HepG2 (cell line): Measurements from ENCODE around the gene TPCN2. TPM values are rescaled to one million over a fixed set of nuclear protein-coding genes. Genes with fewer than 3 reads are reported as not detected.

Experiments used
- ATAC-seq: fragments of 200-7000 bp; cut with Tn5 transposase; 3 replicates; pipeline ENCODE4 v1.9.1; 2020; ENCODE audit warnings: mild to moderate bottlenecking, moderate library complexity
- BruUV-seq: library from RNA; stranded (reverse); fragments of 400-500 nt; replicated peaks from 2 replicates; lab custom pipeline; 2021; lab: Mats Ljungman, UMichigan
- CTCF ChIA-PET: fragments of 300-600 bp; formaldehyde crosslinking; extraction: SDS; loops from one replicate; lab custom pipeline; 2021; ENCODE audit warnings: low total read pairs, inconsistent platforms, low intra/inter-chr PET ratio; lab: Yijun Ruan, JAX
- POLR2A ChIA-PET: fragments of 350-600 bp; sonication (Branson Sonifier 250); formaldehyde crosslinking; loops from one replicate; lab custom pipeline; 2020; ENCODE audit warnings: antibody characterized with exemption, inconsistent platforms; lab: Yijun Ruan, JAX
- DNase-seq: peaks from one replicate; pipeline ENCODE4 v3.0.0-alpha.2; 2015; ENCODE audit warnings: low spot score
- FAIRE-seq: peaks from 3 replicates; lab custom pipeline; 2011; peaks lifted over from hg19 to GRCh38; lab: Jason Lieb, UNC
- H2AFZ ChIP-seq: one replicate; pipeline ENCODE4 v1.6.1; 2011; ENCODE audit warnings: low read length, inconsistent platforms
- H3K27ac ChIP-seq: fragments of 300-600 bp; 3 replicates; pipeline ENCODE4 v1.8.0; 2011; ENCODE audit warnings: mixed run types, mild to moderate bottlenecking, mixed read lengths, low read length, inconsistent platforms; ENCODE audit not compliant: insufficient read depth; ENCODE audit errors: extremely low read length
- H3K27me3 ChIP-seq, 2 experiments: fragments of 200-600 bp in 1 of 2; 2 replicates in 1 of 2; 3 replicates in 1 of 2; pipeline versions ENCODE4 v1.6.0 to v1.8.0; 2011; ENCODE audit warnings: low read length in 2 of 2, mild to moderate bottlenecking in 2 of 2, moderate library complexity in 2 of 2, inconsistent platforms in 1 of 2; ENCODE audit not compliant: insufficient read depth in 2 of 2, control insufficient read depth in 1 of 2
- H3K36me3 ChIP-seq, 2 experiments: fragments of 200-600 bp in 1 of 2; replicated peaks in 1 of 2; 2 replicates in 1 of 2; 3 replicates in 1 of 2; pipeline versions ENCODE4 v1.5.1 to v1.8.0; 2011; ENCODE audit warnings: low read length in 2 of 2, inconsistent platforms in 1 of 2; ENCODE audit not compliant: insufficient read depth in 2 of 2, control insufficient read depth in 1 of 2
- H3K4me1 ChIP-seq: 2 replicates; pipeline ENCODE4 v1.5.1; 2012; ENCODE audit warnings: low read length, inconsistent platforms; ENCODE audit not compliant: insufficient read depth
- H3K4me2 ChIP-seq: 2 replicates; pipeline ENCODE4 v1.6.0; 2011; ENCODE audit warnings: low read depth, low read length, inconsistent platforms
- H3K4me3 ChIP-seq, 3 experiments: fragments of 200-600 bp in 1 of 3; sonication (generic), shearing (Covaris generic) in 1 of 3; replicated peaks in 1 of 3; 2 replicates each; pipeline ENCODE4 v1.5.1; 2011 to 2016; ENCODE audit warnings: low read length in 3 of 3, inconsistent platforms in 2 of 3, low read depth in 2 of 3, mild to moderate bottlenecking in 2 of 3, control low read depth in 1 of 3, mixed read lengths in 1 of 3; ENCODE audit not compliant: insufficient read depth in 1 of 3
- H3K79me2 ChIP-seq: one replicate; pipeline ENCODE4 v1.6.1; 2011; ENCODE audit warnings: low read length, inconsistent platforms; ENCODE audit not compliant: insufficient read depth
- H3K9ac ChIP-seq: 2 replicates; pipeline ENCODE4 v1.6.0; 2011; ENCODE audit warnings: mild to moderate bottlenecking, low read depth, low read length, inconsistent platforms; ENCODE audit not compliant: insufficient read depth
- H3K9me3 ChIP-seq: 2 replicates; pipeline ENCODE4 v1.5.1; 2012; ENCODE audit warnings: mild to moderate bottlenecking, low read length
- H4K20me1 ChIP-seq: 2 replicates; pipeline ENCODE4 v1.6.0; 2011; ENCODE audit warnings: inconsistent platforms, mild to moderate bottlenecking, low read length, moderate library complexity; ENCODE audit not compliant: insufficient read depth
- BCL6 ChIP-seq: IDR thresholded peaks from 2 replicates; pipeline ENCODE4 v1.6.1; 2016; ENCODE audit warnings: missing genetic modification reagents, missing compliant biosample characterization
- CBX1 ChIP-seq: IDR thresholded peaks from one replicate; pipeline ENCODE4 v1.6.1; 2016; ENCODE audit warnings: antibody characterized with exemption, low read depth
- DNMT3B ChIP-seq: conservative IDR thresholded peaks from 2 replicates; pipeline ENCODE4 v1.6.1; 2016; ENCODE audit warnings: missing biosample characterization, control low read depth
- ESRRA ChIP-seq: sonication (generic); formaldehyde crosslinking; IDR thresholded peaks from 2 replicates; pipeline ENCODE4 v1.5.1; 2020; ENCODE audit warnings: mild to moderate bottlenecking, low read depth, missing genetic modification reagents
- MTF1 ChIP-seq: sonication (generic); formaldehyde crosslinking; IDR thresholded peaks from 2 replicates; pipeline ENCODE4 v1.5.0; 2020; ENCODE audit warnings: missing genetic modification reagents
- PAWR ChIP-seq: sonication (generic); formaldehyde crosslinking; IDR thresholded peaks from 2 replicates; pipeline ENCODE4 v1.4.0; 2020; ENCODE audit warnings: missing genetic modification reagents, mild to moderate bottlenecking, borderline replicate concordance
- SNAI1 ChIP-seq: sonication (generic); formaldehyde crosslinking; IDR thresholded peaks from 2 replicates; pipeline ENCODE4 v1.5.0; 2020; ENCODE audit warnings: mild to moderate bottlenecking, missing genetic modification reagents, borderline replicate concordance
- ZNF337 ChIP-seq: sonication (generic); formaldehyde crosslinking; IDR thresholded peaks from 2 replicates; pipeline ENCODE4 v1.5.1; 2020; ENCODE audit warnings: missing genetic modification reagents, low read depth, mild to moderate bottlenecking, borderline replicate concordance
- ZNF567 ChIP-seq: sonication (generic); formaldehyde crosslinking; IDR thresholded peaks from 2 replicates; pipeline ENCODE4 v1.8.1; 2023; ENCODE audit warnings: mild to moderate bottlenecking, missing genetic modification reagents, borderline replicate concordance
- ZNF816 ChIP-seq: sonication (generic); formaldehyde crosslinking; IDR thresholded peaks from 2 replicates; pipeline ENCODE4 v1.8.0; 2022; ENCODE audit warnings: missing genetic modification reagents, mild to moderate bottlenecking, borderline replicate concordance
- WGBS: methylation state at CpG from one replicate; pipeline ENCODE4 v1.1.6; 2017; ENCODE audit warnings: low lambda C conversion rate; 5-methylcytosine and 5-hydroxymethylcytosine counted together
- in situ Hi-C: cut with HindIII; loops from 2 replicates; pipeline ENCODE4 v1.10.0; 2017; ENCODE audit warnings: low pct_unique_long_range_greater_than_20kb; ENCODE audit not compliant: extremely low pct_ligation_motif_present
- intact Hi-C: fragments of 100-400 bp; cut with micrococcal nuclease; formaldehyde crosslinking; loops from one replicate; pipeline ENCODE4 v1.10.0; 2022; ENCODE audit not compliant: unreplicated experiment
- polyA plus RNA-seq, 8 experiments: library from polyadenylated mRNA; depleted of rRNA in 3 of 8; stranded (reverse) in 7 of 8; unstranded in 1 of 8; fragments of >200 nt; fragmentation: Illumina TruSeq in 4 of 8; extraction: Trizol in 4 of 8; gene quantifications; 2 replicates each; pipeline versions ENCODE4 v1.2.1 to v1.2.3, GENCODE V29; 2011 to 2016; ENCODE audit warnings: low read depth in 4 of 8, missing spikeins in 1 of 8, mixed read lengths in 1 of 8; ENCODE audit not compliant: insufficient read depth in 1 of 8
- total RNA-seq, 5 experiments: library from RNA; depleted of rRNA; stranded (reverse); fragments of >200 nt; fragmentation: Illumina TruSeq; extraction: Trizol; gene quantifications; 2 replicates each; pipeline ENCODE4 v1.2.3, GENCODE V29; 2016; ENCODE audit warnings: low read depth in 1 of 5
- TF ChIP-seq, protein P1 (sequence below): sonication (generic); formaldehyde crosslinking; IDR thresholded peaks from 2 replicates; pipeline ENCODE4 v1.4.0; 2020; ENCODE audit warnings: mild to moderate bottlenecking, missing genetic modification reagents
- TF ChIP-seq, protein P2 (sequence below): sonication (generic); formaldehyde crosslinking; IDR thresholded peaks from 2 replicates; pipeline ENCODE4 v1.4.0; 2020; ENCODE audit warnings: mild to moderate bottlenecking, missing genetic modification reagents
- TF ChIP-seq, protein P3 (sequence below): sonication (generic); formaldehyde crosslinking; IDR thresholded peaks from 2 replicates; pipeline ENCODE4 v1.9.0; 2021; ENCODE audit warnings: missing genetic modification reagents, borderline replicate concordance

Gene TPCN2
- total and polyA plus RNA-seq, 2 of the 13 experiments (the other 11 are each of a cell fraction or from before 2014, with no cell fraction given), result 5.6 to 5.9 TPM

DNA sequence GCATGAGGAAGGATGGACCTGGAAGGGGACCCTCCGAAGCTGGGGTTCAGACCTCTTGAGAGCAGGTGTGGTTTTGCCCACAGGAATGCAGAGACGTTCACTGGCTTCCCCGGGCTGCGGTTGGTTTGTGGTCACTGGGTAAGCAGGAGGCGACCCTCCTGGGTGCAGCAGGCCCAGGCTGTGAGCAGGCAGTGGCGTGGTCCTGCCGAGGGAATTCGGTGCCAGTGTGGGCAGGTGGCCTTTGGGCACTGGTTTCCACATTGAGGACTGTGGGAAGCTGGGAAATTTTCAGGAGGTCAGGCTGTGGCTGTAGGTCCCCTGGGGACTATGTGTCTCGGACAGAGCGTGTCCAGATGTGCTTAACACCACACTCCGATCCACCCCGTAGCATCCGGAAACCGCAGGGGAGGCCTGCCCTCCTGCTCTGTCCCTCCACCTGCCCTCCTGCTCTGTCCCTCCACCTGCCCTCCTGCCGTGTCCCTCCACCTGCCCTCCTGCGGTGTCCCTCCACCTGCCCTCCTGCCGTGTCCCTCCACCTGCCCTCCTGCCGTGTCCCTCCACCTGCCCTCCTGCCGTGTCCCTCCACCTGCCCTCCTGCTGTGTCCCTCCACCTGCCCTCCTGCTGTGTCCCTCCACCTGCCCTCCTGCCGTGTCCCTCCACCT lies 27.5 kb downstream of the TPCN2 start:
- no peak overlapping the region for H3K4me2 ChIP-seq
- H3K36me3 ChIP-seq, result peaks cover 2 to 12% of the 10 kb centered on the region in 2 experiments; a peak in 3 of 5 replicates
- intact Hi-C loops, result no loop called here
- H3K9me3 ChIP-seq, result no peaks in the 10 kb centered on the region
- H3K79me2 ChIP-seq, result no peaks in the 10 kb centered on the region
- no peak overlapping the region for H3K4me3 ChIP-seq
- H3K27ac ChIP-seq, result no peak overlapping the region
- BruUV-seq, result no TSS peak
- ATAC-seq (no peak), DNase-seq (no peak), FAIRE-seq (no peak)
- H3K9ac ChIP-seq, result no peak overlapping the region
- no peaks in the 10 kb centered on the region for H3K27me3 ChIP-seq
- ChIA-PET CTCF (no interaction called here), POLR2A (no interaction called here)
- H3K4me1 ChIP-seq, result no peaks in the 10 kb centered on the region
- in situ Hi-C loops, result no loop called here
- no peaks in the 10 kb centered on the region for H4K20me1 ChIP-seq
- no peak overlapping the region for H2AFZ ChIP-seq
- TF ChIP-seq PAWR (CRISPR knock-in tag), result no peak
- TF ChIP-seq ZNF567 (CRISPR knock-in tag), result no peak
- no peak for TF ChIP-seq CBX1
- TF ChIP-seq MTF1 (CRISPR knock-in tag), result no peak
- TF ChIP-seq, protein P1, sequence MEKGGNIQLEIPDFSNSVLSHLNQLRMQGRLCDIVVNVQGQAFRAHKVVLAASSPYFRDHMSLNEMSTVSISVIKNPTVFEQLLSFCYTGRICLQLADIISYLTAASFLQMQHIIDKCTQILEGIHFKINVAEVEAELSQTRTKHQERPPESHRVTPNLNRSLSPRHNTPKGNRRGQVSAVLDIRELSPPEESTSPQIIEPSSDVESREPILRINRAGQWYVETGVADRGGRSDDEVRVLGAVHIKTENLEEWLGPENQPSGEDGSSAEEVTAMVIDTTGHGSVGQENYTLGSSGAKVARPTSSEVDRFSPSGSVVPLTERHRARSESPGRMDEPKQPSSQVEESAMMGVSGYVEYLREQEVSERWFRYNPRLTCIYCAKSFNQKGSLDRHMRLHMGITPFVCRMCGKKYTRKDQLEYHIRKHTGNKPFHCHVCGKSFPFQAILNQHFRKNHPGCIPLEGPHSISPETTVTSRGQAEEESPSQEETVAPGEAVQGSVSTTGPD (CRISPR knock-in tag), result no peak
- TF ChIP-seq BCL6 (CRISPR knock-in tag), result no peak
- TF ChIP-seq ESRRA (CRISPR knock-in tag), result no peak
- TF ChIP-seq ZNF337 (CRISPR knock-in tag), result no peak
- no peak for TF ChIP-seq DNMT3B
- TF ChIP-seq, protein P2, sequence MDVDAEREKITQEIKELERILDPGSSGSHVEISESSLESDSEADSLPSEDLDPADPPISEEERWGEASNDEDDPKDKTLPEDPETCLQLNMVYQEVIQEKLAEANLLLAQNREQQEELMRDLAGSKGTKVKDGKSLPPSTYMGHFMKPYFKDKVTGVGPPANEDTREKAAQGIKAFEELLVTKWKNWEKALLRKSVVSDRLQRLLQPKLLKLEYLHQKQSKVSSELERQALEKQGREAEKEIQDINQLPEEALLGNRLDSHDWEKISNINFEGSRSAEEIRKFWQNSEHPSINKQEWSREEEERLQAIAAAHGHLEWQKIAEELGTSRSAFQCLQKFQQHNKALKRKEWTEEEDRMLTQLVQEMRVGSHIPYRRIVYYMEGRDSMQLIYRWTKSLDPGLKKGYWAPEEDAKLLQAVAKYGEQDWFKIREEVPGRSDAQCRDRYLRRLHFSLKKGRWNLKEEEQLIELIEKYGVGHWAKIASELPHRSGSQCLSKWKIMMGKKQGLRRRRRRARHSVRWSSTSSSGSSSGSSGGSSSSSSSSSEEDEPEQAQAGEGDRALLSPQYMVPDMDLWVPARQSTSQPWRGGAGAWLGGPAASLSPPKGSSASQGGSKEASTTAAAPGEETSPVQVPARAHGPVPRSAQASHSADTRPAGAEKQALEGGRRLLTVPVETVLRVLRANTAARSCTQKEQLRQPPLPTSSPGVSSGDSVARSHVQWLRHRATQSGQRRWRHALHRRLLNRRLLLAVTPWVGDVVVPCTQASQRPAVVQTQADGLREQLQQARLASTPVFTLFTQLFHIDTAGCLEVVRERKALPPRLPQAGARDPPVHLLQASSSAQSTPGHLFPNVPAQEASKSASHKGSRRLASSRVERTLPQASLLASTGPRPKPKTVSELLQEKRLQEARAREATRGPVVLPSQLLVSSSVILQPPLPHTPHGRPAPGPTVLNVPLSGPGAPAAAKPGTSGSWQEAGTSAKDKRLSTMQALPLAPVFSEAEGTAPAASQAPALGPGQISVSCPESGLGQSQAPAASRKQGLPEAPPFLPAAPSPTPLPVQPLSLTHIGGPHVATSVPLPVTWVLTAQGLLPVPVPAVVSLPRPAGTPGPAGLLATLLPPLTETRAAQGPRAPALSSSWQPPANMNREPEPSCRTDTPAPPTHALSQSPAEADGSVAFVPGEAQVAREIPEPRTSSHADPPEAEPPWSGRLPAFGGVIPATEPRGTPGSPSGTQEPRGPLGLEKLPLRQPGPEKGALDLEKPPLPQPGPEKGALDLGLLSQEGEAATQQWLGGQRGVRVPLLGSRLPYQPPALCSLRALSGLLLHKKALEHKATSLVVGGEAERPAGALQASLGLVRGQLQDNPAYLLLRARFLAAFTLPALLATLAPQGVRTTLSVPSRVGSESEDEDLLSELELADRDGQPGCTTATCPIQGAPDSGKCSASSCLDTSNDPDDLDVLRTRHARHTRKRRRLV (CRISPR knock-in tag), result no peak
- no peak for TF ChIP-seq ZNF816
- TF ChIP-seq, protein P3, sequence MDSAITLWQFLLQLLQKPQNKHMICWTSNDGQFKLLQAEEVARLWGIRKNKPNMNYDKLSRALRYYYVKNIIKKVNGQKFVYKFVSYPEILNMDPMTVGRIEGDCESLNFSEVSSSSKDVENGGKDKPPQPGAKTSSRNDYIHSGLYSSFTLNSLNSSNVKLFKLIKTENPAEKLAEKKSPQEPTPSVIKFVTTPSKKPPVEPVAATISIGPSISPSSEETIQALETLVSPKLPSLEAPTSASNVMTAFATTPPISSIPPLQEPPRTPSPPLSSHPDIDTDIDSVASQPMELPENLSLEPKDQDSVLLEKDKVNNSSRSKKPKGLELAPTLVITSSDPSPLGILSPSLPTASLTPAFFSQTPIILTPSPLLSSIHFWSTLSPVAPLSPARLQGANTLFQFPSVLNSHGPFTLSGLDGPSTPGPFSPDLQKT (CRISPR knock-in tag), result no peak
- TF ChIP-seq SNAI1 (CRISPR knock-in tag), result no peak
- WGBS, result 81% methylated on average over 12 of the region's 20 CpGs
